ENCODE measurements around the gene PKD1.
"Not testable (repeated sequence)": the region's sequence is repeated elsewhere in the genome, so short reads cannot be mapped to it uniquely, and the experiment has no call there.

PKD1 gene

GRCh38 chr16:2135770-2136490 lies at the start of gene PKD1:
Gene PKD1, minus strand, starts transcription at chr16:2135898. Its CDS starts 209 bp downstream, at chr16:2135689.
- in situ Hi-C loops (cut with MboI; ENCODE audit: low pct_unique_long_range_greater_than_20kb, low sequenced_read_pairs): not testable (repeated sequence)
- peak; percentile 97 for DNase-seq

GRCh38 chr16:2184962-2185361 lies 49.3 kb upstream of the PKD1 start:
- no peak for DNase-seq
- in situ Hi-C loops (cut with MboI; ENCODE audit: low pct_unique_long_range_greater_than_20kb, low sequenced_read_pairs): no loop called here

DNA sequence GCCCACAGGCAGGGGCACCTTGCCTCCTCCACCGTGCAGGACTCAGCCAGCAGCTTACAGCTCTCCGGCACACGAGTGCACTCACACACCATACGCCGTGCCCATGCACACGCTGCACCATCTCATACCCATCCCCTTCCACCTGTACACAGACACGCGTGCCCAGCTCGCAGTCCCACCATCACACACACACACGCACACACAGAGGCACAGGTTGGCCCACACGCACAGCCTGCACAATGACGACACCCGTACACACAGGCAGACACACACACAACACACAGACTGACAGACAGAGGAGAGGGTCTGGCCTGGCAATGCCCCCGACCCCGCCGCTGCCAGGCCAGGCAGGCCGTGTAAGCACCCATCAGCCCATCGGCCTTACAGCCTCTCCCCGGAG lies 48.6 kb upstream of the PKD1 start:
- in situ Hi-C loops (cut with MboI; ENCODE audit: low pct_unique_long_range_greater_than_20kb, low sequenced_read_pairs): no loop called here

DNA sequence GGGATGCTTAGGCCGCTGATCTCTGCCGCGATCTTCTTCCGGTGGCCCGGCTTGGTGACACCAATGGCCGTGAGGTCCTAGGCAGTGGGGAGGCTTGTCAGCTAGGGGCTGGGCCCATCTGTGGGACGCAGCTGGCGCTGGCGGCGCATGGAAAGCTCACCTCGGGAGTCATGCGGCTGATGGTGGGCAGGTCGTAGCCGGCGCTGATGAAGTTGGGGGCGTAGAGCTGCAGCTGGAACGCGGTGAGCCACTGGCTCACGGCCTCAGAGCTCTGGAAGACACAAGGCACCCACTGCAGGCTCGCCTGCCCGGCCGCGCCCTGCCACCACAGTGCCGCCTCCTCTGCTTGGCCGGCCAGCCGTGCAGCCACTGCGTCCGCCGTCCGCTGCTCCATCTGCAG lies 48.0 kb upstream of the PKD1 start:
- DNase-seq: no peak
- in situ Hi-C loops (cut with MboI; ENCODE audit: low pct_unique_long_range_greater_than_20kb, low sequenced_read_pairs): no loop called here

More for the DNA sequence above, 48.6 kb upstream of the PKD1 start:
- DNase-seq: no peak

GRCh38 chr16:2181952-2182351 lies 46.3 kb upstream of the PKD1 start:
- in situ Hi-C loops (cut with MboI; ENCODE audit: low pct_unique_long_range_greater_than_20kb, low sequenced_read_pairs): no loop called here
- DNase-seq: no peak

- DNase-seq: no peak
- in situ Hi-C loops (cut with MboI; ENCODE audit: low pct_unique_long_range_greater_than_20kb, low sequenced_read_pairs): no loop called here
These were observed 45.5 kb upstream of the PKD1 start for GRCh38 chr16:2180962-2181923.

- in situ Hi-C loops (cut with MboI; ENCODE audit: low pct_unique_long_range_greater_than_20kb, low sequenced_read_pairs): no loop called here
These were observed 44.8 kb upstream of the PKD1 start for GRCh38 chr16:2180461-2180860.

DNA sequence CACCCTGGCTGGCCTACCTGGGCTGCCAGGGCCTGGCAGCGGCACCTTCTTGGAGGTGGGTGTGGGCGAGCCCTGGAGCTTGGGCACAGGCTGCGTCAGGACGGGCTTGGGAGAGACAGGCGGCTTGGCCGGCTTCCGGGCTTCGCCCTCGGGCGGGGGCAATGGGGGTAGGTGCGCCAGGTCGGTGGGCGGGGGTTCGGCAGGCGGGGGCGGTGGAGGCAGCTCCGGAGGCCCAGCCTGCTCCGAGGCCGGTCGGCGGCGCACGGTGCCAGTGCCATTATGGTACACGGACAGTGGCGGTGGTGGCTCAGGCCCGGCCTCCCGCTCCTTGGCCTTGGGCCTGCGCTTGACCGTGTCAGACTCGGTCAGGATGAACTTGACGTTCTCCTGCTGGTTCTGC lies 43.9 kb upstream of the PKD1 start:
- no peak for DNase-seq
- in situ Hi-C loops (cut with MboI; ENCODE audit: low pct_unique_long_range_greater_than_20kb, low sequenced_read_pairs): no loop called here

More at GRCh38 chr16:2180461-2180860, 44.8 kb upstream of the PKD1 start:
- no peak for DNase-seq

DNA sequence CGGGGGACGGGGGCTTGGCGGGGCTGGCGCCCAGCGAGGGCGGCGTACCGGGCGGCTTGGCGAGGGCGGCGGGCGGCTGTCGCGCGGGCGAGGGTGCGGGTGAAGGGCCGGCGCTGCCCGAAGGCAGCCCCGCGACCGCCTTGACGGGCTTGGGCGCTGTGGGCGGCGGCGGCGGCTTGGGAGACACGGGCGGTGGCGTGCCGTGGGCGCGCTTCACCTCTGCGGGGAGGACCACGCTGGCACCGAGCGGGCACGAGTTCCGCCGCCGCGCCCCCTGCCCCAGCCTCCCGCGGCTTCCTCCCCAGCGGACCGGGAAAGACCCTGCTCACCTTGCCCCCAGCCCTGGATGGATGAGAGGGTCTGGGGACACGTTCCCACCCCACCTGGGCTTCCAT lies 43.4 kb upstream of the PKD1 start:
- no peak for DNase-seq
- in situ Hi-C loops (cut with MboI; ENCODE audit: low pct_unique_long_range_greater_than_20kb, low sequenced_read_pairs): no loop called here

DNA sequence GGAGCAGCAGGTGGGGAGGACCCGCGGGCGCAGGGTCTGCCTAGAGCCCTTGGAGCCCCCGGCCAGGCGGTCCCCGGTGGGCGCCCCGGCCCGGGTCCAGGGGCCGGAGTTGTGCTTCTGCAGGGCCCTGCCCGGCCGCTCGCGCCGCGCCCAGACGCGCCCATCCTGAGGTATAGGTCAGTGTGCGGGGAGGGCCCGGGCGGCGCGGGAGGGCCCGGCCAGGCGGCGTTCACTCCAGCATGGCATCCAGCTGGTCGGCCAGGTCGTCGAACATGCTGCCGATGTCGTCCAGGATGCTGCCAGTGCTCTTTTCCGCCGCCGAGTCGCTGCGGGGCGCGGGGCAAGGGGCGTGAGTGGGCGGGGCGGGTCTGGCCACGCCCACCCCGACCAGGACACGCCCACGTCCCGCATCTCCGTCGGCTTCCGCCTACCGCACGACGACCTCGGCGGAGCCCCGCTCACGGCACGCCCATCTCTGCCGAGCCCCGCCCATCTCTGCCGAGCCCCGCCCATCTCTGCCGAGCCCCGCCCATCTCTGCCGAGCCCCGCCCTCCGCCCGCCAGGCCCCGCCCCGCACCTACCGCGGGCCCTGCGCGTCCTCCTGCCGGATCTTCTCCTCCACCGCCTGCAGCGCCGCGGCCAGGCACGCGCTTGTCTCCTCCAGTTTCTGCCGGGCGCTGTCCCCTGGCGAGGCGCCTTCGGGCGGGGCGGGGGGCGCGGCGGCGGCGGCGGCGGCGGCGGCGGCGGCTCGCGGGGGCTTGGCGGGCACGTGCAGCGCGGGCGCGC lies 42.8 kb upstream of the PKD1 start:
- DNase-seq: no peak
- in situ Hi-C loops (cut with MboI; ENCODE audit: low pct_unique_long_range_greater_than_20kb, low sequenced_read_pairs): no loop called here

GRCh38 chr16:2177561-2177960 lies 41.9 kb upstream of the PKD1 start:
- in situ Hi-C loops (cut with MboI; ENCODE audit: low pct_unique_long_range_greater_than_20kb, low sequenced_read_pairs): no loop called here
- no peak for DNase-seq

- no peak for DNase-seq
- in situ Hi-C loops (cut with MboI; ENCODE audit: low pct_unique_long_range_greater_than_20kb, low sequenced_read_pairs): no loop called here
These were observed 41.4 kb upstream of the PKD1 start for GRCh38 chr16:2177101-2177500.

GRCh38 chr16:2176047-2176446 lies 40.3 kb upstream of the PKD1 start:
- DNase-seq: no peak
- in situ Hi-C loops (cut with MboI; ENCODE audit: low pct_unique_long_range_greater_than_20kb, low sequenced_read_pairs): no loop called here

- in situ Hi-C loops (cut with MboI; ENCODE audit: low pct_unique_long_range_greater_than_20kb, low sequenced_read_pairs): no loop called here
- DNase-seq: no peak
These were observed 39.8 kb upstream of the PKD1 start for GRCh38 chr16:2175454-2175853.

- DNase-seq: no peak
- in situ Hi-C loops (cut with MboI; ENCODE audit: low pct_unique_long_range_greater_than_20kb, low sequenced_read_pairs): no loop called here
These were observed 38.9 kb upstream of the PKD1 start for GRCh38 chr16:2174396-2175131.

GRCh38 chr16:2173916-2174315 lies 38.2 kb upstream of the PKD1 start:
- DNase-seq: no peak
- in situ Hi-C loops (cut with MboI; ENCODE audit: low pct_unique_long_range_greater_than_20kb, low sequenced_read_pairs): no loop called here

DNA sequence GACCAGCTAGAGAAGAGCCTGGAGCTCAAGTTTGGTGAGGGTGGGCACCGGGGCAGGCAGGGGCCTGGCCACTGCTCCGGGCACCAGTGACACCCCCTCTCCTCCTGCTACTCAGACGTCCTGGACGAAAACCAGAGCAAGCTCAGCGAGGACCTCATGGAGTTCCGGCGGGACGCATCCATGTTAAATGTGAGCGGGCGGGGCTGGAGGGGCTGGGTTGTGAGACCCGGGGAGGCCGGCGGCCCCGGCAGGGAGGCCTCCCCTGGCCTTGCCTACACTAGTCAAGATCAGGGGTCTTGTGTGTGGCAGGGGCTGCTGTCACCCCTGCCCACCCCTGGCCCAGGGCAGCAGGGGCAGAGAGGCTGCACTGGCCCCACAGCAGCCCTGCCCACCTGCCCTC lies 37.7 kb upstream of the PKD1 start:
- in situ Hi-C loops (cut with MboI; ENCODE audit: low pct_unique_long_range_greater_than_20kb, low sequenced_read_pairs): no loop called here
- no peak for DNase-seq

- DNase-seq: no peak
These were observed 37.1 kb upstream of the PKD1 start for GRCh38 chr16:2172688-2173335.

More at GRCh38 chr16:2172688-2173335, 37.1 kb upstream of the PKD1 start:
- in situ Hi-C loops (cut with MboI; ENCODE audit: low pct_unique_long_range_greater_than_20kb, low sequenced_read_pairs): no loop called here

Data from KBM-7 (cell line).